GM12878 (cell line): Measurements from ENCODE around the gene ZNF808. TPM values are rescaled to one million over a fixed set of nuclear protein-coding genes. Genes with fewer than 3 reads are reported as not detected.

Experiments used
- CREB1 ChIP-seq: IDR thresholded peaks from 2 replicates; pipeline ENCODE4 v1.6.1; 2012; ENCODE audit warnings: low read depth, mild to moderate bottlenecking, inconsistent platforms
- ZBTB11 ChIP-seq: fragments of 450-650 bp; formaldehyde crosslinking; IDR thresholded peaks from 2 replicates; pipeline ENCODE4 v1.5.0; 2022; ENCODE audit warnings: mild to moderate bottlenecking, missing genetic modification characterization
- polyA plus RNA-seq, 11 experiments: library from polyadenylated mRNA; depleted of rRNA in 4 of 11; unstranded in 6 of 11; stranded (reverse) in 5 of 11; fragments of >200 nt; fragmentation: Nextera tagmentation in 4 of 11; fragmentation: Illumina TruSeq in 1 of 11; extraction: Ambion mirVana in 4 of 11; extraction: Trizol in 1 of 11; gene quantifications; 1 replicate in 1 of 11; 2 replicates in 10 of 11; pipeline versions ENCODE4 v1.2.1 to v1.2.3, GENCODE V29; 2011 to 2016; ENCODE audit warnings: inconsistent platforms in 2 of 11, missing spikeins in 2 of 11, low read depth in 1 of 11
- small RNA-seq: library from RNA; depleted of rRNA; stranded (forward); fragments of <200 nt; gene quantifications from one replicate; pipeline ENCODE3, GENCODE V24; 2014
- total RNA-seq, 4 experiments: library from RNA; depleted of rRNA in 3 of 4; stranded (reverse); fragments of >200 nt in 3 of 4; fragmentation: Illumina TruSeq in 1 of 4; extraction: Trizol in 1 of 4; gene quantifications; 2 replicates each; pipeline versions ENCODE4 v1.2.1 to v1.2.3, GENCODE V29; 2013 to 2021

The ZNF808 gene
- total and polyA plus RNA-seq, 10 of the 15 experiments (the other 5 are each of a cell fraction or from before 2014, with no cell fraction given), result 2.1 to 20.2 (median 7.2) TPM

- no peak for TF ChIP-seq CREB1
- no peak for TF ChIP-seq ZBTB11 (CRISPR knock-in tag)
Observed at GRCh38 chr19:52603558-52604207, 76.2 kb downstream of the ZNF808 start (continued).

Small RNA genes lying within 50 kb of the gene (small RNA-seq; reads per million reads assigned to genes)
- gene RPL39P34, result not detected

Other genes with a start within 250 kb of the ZNF808 start
Only the 7 nearest of the 9 such genes appear.
- gene ZNF610, start 191.4 kb upstream of the ZNF808 start, total RNA-seq (2014; rRNA removed), result 0.05 and 0.11 TPM in 2 replicates
- 0.28 and 0.54 TPM in 2 replicates for gene ZNF610, start 191.4 kb upstream of the ZNF808 start, total RNA-seq (2014; rRNA removed; fragmentation: Illumina TruSeq; extraction: Trizol)
- gene ZNF610, start 191.4 kb upstream of the ZNF808 start, total RNA-seq (2021), result 0.64 and 1.2 TPM in 2 replicates
- gene ZNF610, start 191.4 kb upstream of the ZNF808 start, polyA plus RNA-seq (2011; rRNA removed), result 0.26 and 0.52 TPM in 2 replicates
- gene ZNF610, start 191.4 kb upstream of the ZNF808 start, polyA plus RNA-seq (2014; fragmentation: Illumina TruSeq; extraction: Trizol), result 0.51 and 0.65 TPM in 2 replicates
- gene ZNF610, start 191.4 kb upstream of the ZNF808 start, polyA plus RNA-seq (2014; fragmentation: Nextera tagmentation; extraction: Ambion mirVana), result under 1 TPM; 0.15 to 0.76 TPM
- 0.32 and 0.67 TPM in 2 replicates for gene ZNF610, start 191.4 kb upstream of the ZNF808 start, polyA plus RNA-seq (2014; rRNA removed)
- under 1 TPM; 0.39 to 0.89 TPM for gene ZNF610, start 191.4 kb upstream of the ZNF808 start, polyA plus RNA-seq (2016; fragmentation: Nextera tagmentation; extraction: Ambion mirVana)
- gene ZNF880, start 157.7 kb upstream of the ZNF808 start, total RNA-seq (2014; rRNA removed), result 14.3 and 14.4 TPM in 2 replicates
- gene ZNF880, start 157.7 kb upstream of the ZNF808 start, total RNA-seq (2014; rRNA removed; fragmentation: Illumina TruSeq; extraction: Trizol), result 23.6 and 28.3 TPM in 2 replicates
- gene ZNF880, start 157.7 kb upstream of the ZNF808 start, total RNA-seq (2021), result 14.4 and 14.7 TPM in 2 replicates
- gene ZNF880, start 157.7 kb upstream of the ZNF808 start, polyA plus RNA-seq (2011; rRNA removed), result 15.9 and 19.6 TPM in 2 replicates
- 22.4 and 35.8 TPM in 2 replicates for gene ZNF880, start 157.7 kb upstream of the ZNF808 start, polyA plus RNA-seq (2014; fragmentation: Illumina TruSeq; extraction: Trizol)
- gene ZNF880, start 157.7 kb upstream of the ZNF808 start, polyA plus RNA-seq (2014; fragmentation: Nextera tagmentation; extraction: Ambion mirVana), result 10 to 100 TPM; 43.1 to 45.2 TPM
- gene ZNF880, start 157.7 kb upstream of the ZNF808 start, polyA plus RNA-seq (2014; rRNA removed), result 17.2 and 19.8 TPM in 2 replicates
- 10 to 100 TPM; 21.4 to 23.3 TPM for gene ZNF880, start 157.7 kb upstream of the ZNF808 start, polyA plus RNA-seq (2016; fragmentation: Nextera tagmentation; extraction: Ambion mirVana)
- 4.9 and 6.7 TPM in 2 replicates for gene ZNF528, start 129.8 kb upstream of the ZNF808 start, total RNA-seq (2014; rRNA removed)
- gene ZNF528, start 129.8 kb upstream of the ZNF808 start, total RNA-seq (2014; rRNA removed; fragmentation: Illumina TruSeq; extraction: Trizol), result 9.6 and 10.6 TPM in 2 replicates
- gene ZNF528, start 129.8 kb upstream of the ZNF808 start, total RNA-seq (2021), result 5.5 and 7.0 TPM in 2 replicates
- 1.7 and 2.1 TPM in 2 replicates for gene ZNF528, start 129.8 kb upstream of the ZNF808 start, polyA plus RNA-seq (2011; rRNA removed)
- 11.9 and 14.3 TPM in 2 replicates for gene ZNF528, start 129.8 kb upstream of the ZNF808 start, polyA plus RNA-seq (2014; fragmentation: Illumina TruSeq; extraction: Trizol)
- gene ZNF528, start 129.8 kb upstream of the ZNF808 start, polyA plus RNA-seq (2014; fragmentation: Nextera tagmentation; extraction: Ambion mirVana), result 1 to 10 TPM; 2.9 to 6.3 TPM
- 5.9 and 10.8 TPM in 2 replicates for gene ZNF528, start 129.8 kb upstream of the ZNF808 start, polyA plus RNA-seq (2014; rRNA removed)
- 1 to 10 TPM; 5.7 to 8.2 TPM for gene ZNF528, start 129.8 kb upstream of the ZNF808 start, polyA plus RNA-seq (2016; fragmentation: Nextera tagmentation; extraction: Ambion mirVana)
- not detected in 2 replicates for gene ZNF534, start 98.5 kb upstream of the ZNF808 start, total RNA-seq (2014; rRNA removed)
- not detected in 2 replicates for gene ZNF534, start 98.5 kb upstream of the ZNF808 start, total RNA-seq (2014; rRNA removed; fragmentation: Illumina TruSeq; extraction: Trizol)
- gene ZNF534, start 98.5 kb upstream of the ZNF808 start, total RNA-seq (2021), result not detected in 2 replicates
- gene ZNF534, start 98.5 kb upstream of the ZNF808 start, polyA plus RNA-seq (2011; rRNA removed), result not detected in 2 replicates
- not detected in 2 replicates for gene ZNF534, start 98.5 kb upstream of the ZNF808 start, polyA plus RNA-seq (2014; fragmentation: Illumina TruSeq; extraction: Trizol)
- not detected for gene ZNF534, start 98.5 kb upstream of the ZNF808 start, polyA plus RNA-seq (2014; fragmentation: Nextera tagmentation; extraction: Ambion mirVana)
- gene ZNF534, start 98.5 kb upstream of the ZNF808 start, polyA plus RNA-seq (2014; rRNA removed), result not detected in 2 replicates
- under 1 TPM; 0.39 to 0.79 TPM for gene ZNF534, start 98.5 kb upstream of the ZNF808 start, polyA plus RNA-seq (2016; fragmentation: Nextera tagmentation; extraction: Ambion mirVana)
- not detected in 2 replicates for gene ZNF578, start 74.1 kb upstream of the ZNF808 start, total RNA-seq (2014; rRNA removed)
- 0.13 TPM in 1 of 2 replicates, not detected in the other for gene ZNF578, start 74.1 kb upstream of the ZNF808 start, total RNA-seq (2014; rRNA removed; fragmentation: Illumina TruSeq; extraction: Trizol)
- gene ZNF578, start 74.1 kb upstream of the ZNF808 start, total RNA-seq (2021), result 0.10 TPM in 1 of 2 replicates, not detected in the other
- 0.04 TPM in 1 of 2 replicates, not detected in the other for gene ZNF578, start 74.1 kb upstream of the ZNF808 start, polyA plus RNA-seq (2011; rRNA removed)
- gene ZNF578, start 74.1 kb upstream of the ZNF808 start, polyA plus RNA-seq (2014; fragmentation: Illumina TruSeq; extraction: Trizol), result 0.03 and 0.18 TPM in 2 replicates
- under 1 TPM in 1 of 2 experiments, not detected in 1; 0.14 TPM for gene ZNF578, start 74.1 kb upstream of the ZNF808 start, polyA plus RNA-seq (2014; fragmentation: Nextera tagmentation; extraction: Ambion mirVana)
- gene ZNF578, start 74.1 kb upstream of the ZNF808 start, polyA plus RNA-seq (2014; rRNA removed), result 0.24 TPM in 1 of 2 replicates, not detected in the other
- gene ZNF578, start 74.1 kb upstream of the ZNF808 start, polyA plus RNA-seq (2016; fragmentation: Nextera tagmentation; extraction: Ambion mirVana), result under 1 TPM in 1 of 2 experiments, not detected in 1; 0.43 TPM
- 8.2 and 11.1 TPM in 2 replicates for gene ZNF701, start 42.6 kb downstream of the ZNF808 start, total RNA-seq (2014; rRNA removed)
- gene ZNF701, start 42.6 kb downstream of the ZNF808 start, total RNA-seq (2014; rRNA removed; fragmentation: Illumina TruSeq; extraction: Trizol), result 9.8 and 10.8 TPM in 2 replicates
- 8.8 and 11.5 TPM in 2 replicates for gene ZNF701, start 42.6 kb downstream of the ZNF808 start, total RNA-seq (2021)
- 18.1 and 20.3 TPM in 2 replicates for gene ZNF701, start 42.6 kb downstream of the ZNF808 start, polyA plus RNA-seq (2011; rRNA removed)
- 5.7 and 7.1 TPM in 2 replicates for gene ZNF701, start 42.6 kb downstream of the ZNF808 start, polyA plus RNA-seq (2014; fragmentation: Illumina TruSeq; extraction: Trizol)
- 1 to 10 TPM; 3.1 to 3.7 TPM for gene ZNF701, start 42.6 kb downstream of the ZNF808 start, polyA plus RNA-seq (2014; fragmentation: Nextera tagmentation; extraction: Ambion mirVana)
- 5.4 and 6.8 TPM in 2 replicates for gene ZNF701, start 42.6 kb downstream of the ZNF808 start, polyA plus RNA-seq (2014; rRNA removed)
- gene ZNF701, start 42.6 kb downstream of the ZNF808 start, polyA plus RNA-seq (2016; fragmentation: Nextera tagmentation; extraction: Ambion mirVana), result 1 to 10 TPM; 7.7 to 8.9 TPM
- gene ZNF83, start 110.7 kb downstream of the ZNF808 start, total RNA-seq (2014; rRNA removed), result 19.7 and 27.4 TPM in 2 replicates
- gene ZNF83, start 110.7 kb downstream of the ZNF808 start, total RNA-seq (2014; rRNA removed; fragmentation: Illumina TruSeq; extraction: Trizol), result 35.2 and 37.3 TPM in 2 replicates
- 17.6 and 18.2 TPM in 2 replicates for gene ZNF83, start 110.7 kb downstream of the ZNF808 start, total RNA-seq (2021)
- gene ZNF83, start 110.7 kb downstream of the ZNF808 start, polyA plus RNA-seq (2011; rRNA removed), result 90.1 and 132 TPM in 2 replicates
- 32.0 and 51.8 TPM in 2 replicates for gene ZNF83, start 110.7 kb downstream of the ZNF808 start, polyA plus RNA-seq (2014; fragmentation: Illumina TruSeq; extraction: Trizol)
- gene ZNF83, start 110.7 kb downstream of the ZNF808 start, polyA plus RNA-seq (2014; fragmentation: Nextera tagmentation; extraction: Ambion mirVana), result 10 to 100 TPM in 1 of 2 experiments, 1 to 10 TPM in 1; 9.9 to 11.3 TPM
- gene ZNF83, start 110.7 kb downstream of the ZNF808 start, polyA plus RNA-seq (2014; rRNA removed), result 23.7 and 32.0 TPM in 2 replicates
- gene ZNF83, start 110.7 kb downstream of the ZNF808 start, polyA plus RNA-seq (2016; fragmentation: Nextera tagmentation; extraction: Ambion mirVana), result 10 to 100 TPM; 12.0 to 16.4 TPM